GM21529 (cell line): ENCODE measurements around the gene SYNJ2.
"Not testable (repeated sequence)": the region's sequence is repeated elsewhere in the genome, so short reads cannot be mapped to it uniquely, and the experiment has no call there.

Source experiments
- ATAC-seq: cut with Tn5 transposase; IDR thresholded peaks from one replicate; pipeline ENCODE4 v1.9.1; 2021; ENCODE audit not compliant: unreplicated experiment

The SYNJ2 gene, protein sequence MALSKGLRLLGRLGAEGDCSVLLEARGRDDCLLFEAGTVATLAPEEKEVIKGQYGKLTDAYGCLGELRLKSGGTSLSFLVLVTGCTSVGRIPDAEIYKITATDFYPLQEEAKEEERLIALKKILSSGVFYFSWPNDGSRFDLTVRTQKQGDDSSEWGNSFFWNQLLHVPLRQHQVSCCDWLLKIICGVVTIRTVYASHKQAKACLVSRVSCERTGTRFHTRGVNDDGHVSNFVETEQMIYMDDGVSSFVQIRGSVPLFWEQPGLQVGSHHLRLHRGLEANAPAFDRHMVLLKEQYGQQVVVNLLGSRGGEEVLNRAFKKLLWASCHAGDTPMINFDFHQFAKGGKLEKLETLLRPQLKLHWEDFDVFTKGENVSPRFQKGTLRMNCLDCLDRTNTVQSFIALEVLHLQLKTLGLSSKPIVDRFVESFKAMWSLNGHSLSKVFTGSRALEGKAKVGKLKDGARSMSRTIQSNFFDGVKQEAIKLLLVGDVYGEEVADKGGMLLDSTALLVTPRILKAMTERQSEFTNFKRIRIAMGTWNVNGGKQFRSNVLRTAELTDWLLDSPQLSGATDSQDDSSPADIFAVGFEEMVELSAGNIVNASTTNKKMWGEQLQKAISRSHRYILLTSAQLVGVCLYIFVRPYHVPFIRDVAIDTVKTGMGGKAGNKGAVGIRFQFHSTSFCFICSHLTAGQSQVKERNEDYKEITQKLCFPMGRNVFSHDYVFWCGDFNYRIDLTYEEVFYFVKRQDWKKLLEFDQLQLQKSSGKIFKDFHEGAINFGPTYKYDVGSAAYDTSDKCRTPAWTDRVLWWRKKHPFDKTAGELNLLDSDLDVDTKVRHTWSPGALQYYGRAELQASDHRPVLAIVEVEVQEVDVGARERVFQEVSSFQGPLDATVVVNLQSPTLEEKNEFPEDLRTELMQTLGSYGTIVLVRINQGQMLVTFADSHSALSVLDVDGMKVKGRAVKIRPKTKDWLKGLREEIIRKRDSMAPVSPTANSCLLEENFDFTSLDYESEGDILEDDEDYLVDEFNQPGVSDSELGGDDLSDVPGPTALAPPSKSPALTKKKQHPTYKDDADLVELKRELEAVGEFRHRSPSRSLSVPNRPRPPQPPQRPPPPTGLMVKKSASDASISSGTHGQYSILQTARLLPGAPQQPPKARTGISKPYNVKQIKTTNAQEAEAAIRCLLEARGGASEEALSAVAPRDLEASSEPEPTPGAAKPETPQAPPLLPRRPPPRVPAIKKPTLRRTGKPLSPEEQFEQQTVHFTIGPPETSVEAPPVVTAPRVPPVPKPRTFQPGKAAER (N-terminal part only)

DNA sequence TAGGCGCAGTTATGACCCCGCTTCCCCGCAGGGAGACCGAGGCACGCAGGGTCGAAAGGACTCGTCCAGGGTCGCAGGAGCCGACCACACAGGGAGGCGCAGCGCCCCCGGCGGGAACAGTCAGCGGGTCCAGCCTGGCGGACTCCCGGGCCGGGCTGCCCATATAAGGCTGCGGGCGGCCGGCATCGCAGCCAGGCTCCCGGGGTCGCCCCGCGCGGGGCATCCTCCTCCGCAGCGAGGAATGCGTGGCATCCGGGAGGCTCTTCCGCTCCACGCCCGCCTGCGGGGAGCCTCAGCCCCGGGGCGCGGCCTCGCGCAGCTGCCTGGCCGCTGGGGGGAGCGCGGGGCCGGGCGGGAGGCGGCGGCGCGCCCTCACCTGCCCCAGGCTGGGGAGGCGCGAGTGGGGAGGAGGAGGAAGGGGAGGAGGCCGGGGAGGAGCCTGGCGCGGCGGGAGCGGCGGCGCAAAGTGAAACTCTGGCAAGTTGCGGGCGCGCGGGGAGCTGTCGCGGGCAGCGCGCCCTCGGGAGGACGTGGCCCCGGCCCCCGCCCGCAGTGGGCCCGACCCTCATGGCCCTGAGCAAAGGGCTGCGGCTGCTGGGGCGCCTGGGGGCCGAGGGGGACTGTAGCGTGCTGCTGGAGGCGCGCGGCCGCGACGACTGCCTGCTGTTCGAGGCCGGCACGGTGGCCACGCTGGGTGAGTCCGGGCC, at the start of gene SYNJ2:
TSS of gene SYNJ2 (plus strand) at position 469 of the 707 bp plus-strand sequence. CDS start at position 568, 99 bp downstream.
- ATAC-seq: peak; percentile 83

DNA sequence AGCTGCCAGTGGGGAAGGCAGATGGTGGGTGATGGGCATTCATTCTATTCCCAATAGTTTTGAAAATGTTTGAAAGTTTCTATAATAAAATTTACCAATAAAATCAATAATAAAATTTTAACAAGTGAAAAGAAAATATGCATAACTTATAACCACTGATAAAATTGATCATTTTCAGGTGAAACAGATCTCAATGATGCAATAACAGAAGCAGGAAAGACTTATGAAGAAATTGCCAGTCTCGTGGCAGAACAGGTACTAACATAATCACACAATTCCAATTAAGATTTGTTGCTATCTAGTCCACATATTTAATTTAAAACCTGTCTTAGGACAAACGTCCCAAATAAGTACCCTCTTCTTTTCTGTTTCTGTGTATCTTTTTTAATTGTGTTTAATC, 45.9 kb upstream of the SYNJ2 start:
- no peak for ATAC-seq

DNA sequence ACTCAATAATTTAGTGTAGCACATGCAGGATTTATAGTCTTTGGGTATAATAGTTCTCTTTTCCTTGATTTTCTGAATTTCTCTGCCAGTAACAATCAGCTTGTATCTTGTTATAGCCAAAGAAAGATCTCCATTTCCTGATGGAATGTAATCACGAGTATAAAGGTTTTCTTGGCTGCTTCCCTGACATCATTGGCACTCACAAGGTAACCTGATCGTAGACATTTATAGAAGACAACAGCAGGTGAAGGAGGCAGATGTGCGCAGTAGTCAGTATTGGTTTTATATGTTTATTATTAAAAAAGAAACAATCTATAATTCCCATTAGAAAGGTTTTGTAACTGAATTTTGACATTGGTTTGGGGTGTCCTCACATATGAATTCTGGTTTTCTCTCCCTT, 44.3 kb upstream of the SYNJ2 start:
- no peak for ATAC-seq

GRCh38 chr6:157937916-157938315, 43.7 kb upstream of the SYNJ2 start:
- ATAC-seq: no peak

GRCh38 chr6:157940375-157941036, 41.2 kb upstream of the SYNJ2 start:
- not testable (repeated sequence) for ATAC-seq

DNA sequence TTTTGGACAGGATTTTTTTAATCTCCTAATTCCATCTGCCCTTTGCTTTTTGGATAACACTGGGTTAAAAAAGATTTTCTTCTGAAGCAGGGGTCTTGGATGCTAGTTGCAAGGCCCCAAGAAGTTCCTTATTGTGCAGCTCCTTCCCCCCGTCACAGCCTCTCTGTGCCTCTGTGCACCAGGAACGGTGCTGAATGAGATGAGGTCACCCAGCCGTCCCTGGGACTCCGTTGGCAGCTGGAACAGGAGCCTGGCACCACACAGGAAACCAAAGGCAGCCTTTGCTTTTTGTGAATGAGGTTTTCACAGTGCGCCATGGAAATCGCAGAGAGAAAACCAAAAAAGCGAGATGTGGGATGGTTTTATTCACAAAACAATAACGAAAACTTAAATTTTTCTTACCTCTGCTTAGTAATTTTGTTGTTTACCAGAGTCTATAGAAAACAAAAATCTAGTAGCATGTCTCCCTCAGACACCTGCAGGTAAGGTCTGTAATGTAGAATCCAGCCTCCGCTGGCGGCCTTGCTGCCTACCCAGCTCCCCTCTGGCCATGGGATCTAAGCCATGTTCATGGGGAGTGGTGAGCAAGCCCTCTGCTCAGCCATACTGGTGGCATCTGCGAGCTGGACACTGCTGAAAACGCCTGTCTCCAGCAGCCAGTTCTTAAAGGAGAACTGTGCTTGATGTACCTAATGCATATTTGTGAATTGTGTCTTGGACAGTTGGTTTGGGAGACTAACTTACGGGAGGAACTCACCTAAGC, 40.4 kb upstream of the SYNJ2 start:
- no peak for ATAC-seq

DNA sequence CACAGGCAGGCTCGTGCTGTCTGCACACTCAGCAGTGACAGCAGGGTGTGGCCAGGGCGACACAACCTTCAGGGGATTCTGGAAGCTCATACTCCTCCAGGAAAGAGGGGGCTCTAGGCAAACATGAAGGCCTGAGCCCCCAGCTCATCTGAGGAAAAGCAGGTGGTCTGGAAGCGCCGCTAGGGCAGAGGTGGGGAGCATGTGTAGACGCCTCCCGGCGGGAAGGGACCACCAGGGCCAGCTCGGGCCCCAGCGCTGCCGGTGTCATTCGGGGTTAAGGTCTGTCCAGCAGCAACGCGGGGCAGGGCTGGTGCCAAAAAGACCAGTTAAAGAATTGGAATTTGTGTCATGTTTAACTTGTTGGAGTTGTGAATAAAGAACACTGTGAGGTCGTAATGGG, 39.3 kb upstream of the SYNJ2 start:
- ATAC-seq: no peak

DNA sequence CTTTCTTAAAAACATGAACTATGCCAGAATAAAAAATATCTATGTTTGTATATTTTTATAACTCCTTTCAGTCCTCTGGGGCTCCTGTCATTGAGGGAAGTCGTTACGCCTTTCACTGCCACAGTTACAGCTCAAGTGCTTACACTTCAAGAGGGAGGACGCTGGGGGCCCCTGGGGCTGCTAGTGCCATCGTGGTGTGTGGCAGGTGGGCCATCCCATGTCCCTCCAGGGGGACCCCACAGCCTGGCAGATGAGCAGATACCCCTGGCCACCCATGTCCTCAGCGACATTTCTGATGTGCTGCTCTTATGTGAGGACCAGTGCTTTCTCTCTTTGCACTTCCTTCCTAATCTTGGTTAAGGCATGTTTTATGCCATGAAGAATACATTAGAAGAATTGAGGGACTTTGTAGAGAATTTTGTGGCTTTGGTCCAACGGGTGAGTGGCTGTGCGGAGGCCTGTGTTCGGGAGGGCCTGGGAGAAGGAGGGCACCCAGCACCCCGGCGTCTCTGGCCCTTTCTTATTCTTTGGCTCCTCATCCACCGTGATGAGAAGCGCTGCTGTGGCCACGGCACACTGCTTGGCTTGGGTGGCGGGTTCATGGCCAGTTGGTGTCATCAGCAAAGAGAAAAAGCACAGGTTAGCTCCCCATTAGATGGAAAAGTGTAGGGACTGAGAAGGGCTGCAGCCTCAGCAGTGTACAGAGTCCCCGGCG, 38.3 kb upstream of the SYNJ2 start:
- ATAC-seq: no peak

- no peak for ATAC-seq
Measured at GRCh38 chr6:157943964-157944283, 37.7 kb upstream of the SYNJ2 start.

DNA sequence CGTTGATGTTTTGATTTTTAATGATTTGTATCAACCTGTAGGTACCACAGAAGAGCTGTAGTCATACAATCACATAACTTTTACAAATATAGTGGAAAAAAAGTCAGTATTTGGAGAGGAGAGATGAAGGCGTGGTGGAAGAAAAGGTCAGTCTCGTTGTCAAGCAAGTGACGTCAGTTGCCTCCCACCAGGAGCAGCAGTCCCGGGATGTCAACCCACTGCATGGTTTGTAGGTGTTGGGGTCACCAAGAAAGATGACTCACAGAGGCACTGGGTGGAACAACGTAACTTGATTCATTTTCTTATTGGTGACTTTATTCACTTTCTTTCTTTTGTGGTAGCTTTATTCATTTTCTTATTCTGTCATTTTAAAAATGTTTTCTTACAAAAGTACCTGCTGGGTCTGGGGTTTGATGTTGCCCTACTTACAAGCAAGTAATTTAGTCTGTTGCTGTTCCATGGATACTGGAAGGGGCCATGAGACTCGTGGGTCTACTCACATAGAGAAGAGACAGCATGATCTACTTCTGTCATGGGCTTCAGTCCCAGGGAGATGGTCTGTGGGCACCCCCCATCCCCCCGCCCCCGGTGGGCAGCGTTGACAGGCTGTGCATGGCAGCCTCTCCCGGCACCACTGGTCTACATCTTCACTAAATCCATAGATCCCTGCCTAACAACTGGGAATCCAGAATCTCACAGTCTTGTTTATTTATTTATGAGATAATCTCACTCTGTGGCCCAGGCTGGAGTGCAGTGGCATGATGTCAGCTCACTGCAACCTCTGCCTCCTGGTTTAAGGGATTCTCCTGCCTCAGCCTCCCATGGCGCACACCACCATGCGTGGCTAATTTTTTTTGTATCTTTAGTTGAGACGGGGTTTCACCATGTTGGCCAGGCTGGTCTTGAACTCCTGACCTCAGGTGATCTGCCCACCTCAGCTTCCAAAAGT, 36.4 kb upstream of the SYNJ2 start:
- no peak for ATAC-seq

DNA sequence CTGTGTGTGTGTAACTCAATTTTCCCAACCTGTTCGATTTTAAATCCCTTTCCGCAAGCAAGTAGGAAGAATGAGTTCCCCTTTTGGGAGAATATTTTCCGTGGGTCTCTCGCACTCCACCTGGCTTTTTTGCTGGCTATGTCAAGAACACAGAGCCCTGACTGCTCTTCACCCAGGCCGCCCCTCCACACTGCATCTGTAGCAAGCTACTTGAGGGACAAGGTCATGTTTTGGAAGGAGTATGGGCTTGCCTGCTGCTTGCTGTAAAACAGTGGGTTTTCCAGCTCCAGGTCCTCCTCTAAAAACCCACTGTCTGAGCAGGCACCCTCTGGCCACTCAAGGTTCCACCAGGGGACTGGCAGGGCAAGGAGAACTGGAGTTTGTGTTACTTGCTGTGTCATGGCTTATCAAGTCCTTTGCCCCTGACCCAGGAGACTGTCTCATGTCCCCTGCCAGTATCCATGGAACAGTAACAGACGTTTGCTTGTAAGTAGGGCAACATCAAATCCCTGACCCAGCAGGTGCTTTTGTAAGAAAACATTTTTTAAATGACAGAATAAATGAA, 35.5 kb upstream of the SYNJ2 start:
- ATAC-seq: no peak

- ATAC-seq: no peak
Measured at GRCh38 chr6:157946865-157947532, 34.7 kb upstream of the SYNJ2 start.

DNA sequence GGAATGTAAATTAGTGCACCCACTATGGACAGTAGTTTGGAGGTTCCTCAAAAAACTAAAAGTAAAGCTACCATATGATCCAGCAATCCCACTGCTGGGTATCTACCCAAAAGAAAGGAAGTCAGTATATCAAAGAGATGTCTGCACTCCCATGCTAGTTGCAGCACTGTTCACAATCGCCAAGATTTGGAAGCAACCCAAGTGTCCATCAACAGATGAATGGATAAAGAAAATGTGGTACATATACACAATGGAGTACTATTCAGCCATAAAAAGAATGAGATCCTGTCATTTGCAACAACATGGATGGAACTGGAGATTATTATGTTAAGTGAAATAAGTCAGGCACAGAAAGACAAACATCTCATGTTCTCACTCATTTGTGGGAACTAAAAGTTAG, 30.8 kb upstream of the SYNJ2 start:
- ATAC-seq: not testable (repeated sequence)

GRCh38 chr6:157951828-157952227, 29.8 kb upstream of the SYNJ2 start:
- no peak for ATAC-seq

- ATAC-seq: no peak
Measured at GRCh38 chr6:157952861-157953351, 28.8 kb upstream of the SYNJ2 start.

GRCh38 chr6:157953580-157954091, 28.0 kb upstream of the SYNJ2 start:
- no peak for ATAC-seq
